Fibroblast of pulmonary artery (primary cell): ENCODE results near the gene ZFAND6.
A peak's percentile ranks its signal among the peaks of the same experiment; 100 is the strongest.

Source experiments
- DNase-seq: peaks from one replicate; pipeline ENCODE4 v3.0.0-alpha.2; 2010; ENCODE audit warnings: low read depth
- H3K4me3 ChIP-seq: replicated peaks from 2 replicates; pipeline ENCODE4 v1.5.1; 2011; ENCODE audit warnings: low read depth, mild to moderate bottlenecking, control low read depth, low read length, moderate library complexity
- CTCF ChIP-seq: IDR thresholded peaks from 2 replicates; pipeline ENCODE4 v1.5.1; 2011; ENCODE audit warnings: mild to moderate bottlenecking, control low read depth, low read length, inconsistent platforms; ENCODE audit errors: missing control alignments

Gene ZFAND6

GRCh38 chr15:80081390-80081789 lies 21.9 kb downstream of the ZFAND6 start:
- TF ChIP-seq CTCF, result no peak
- no peak overlapping the region for H3K4me3 ChIP-seq
- DNase-seq, result no peak

DNA sequence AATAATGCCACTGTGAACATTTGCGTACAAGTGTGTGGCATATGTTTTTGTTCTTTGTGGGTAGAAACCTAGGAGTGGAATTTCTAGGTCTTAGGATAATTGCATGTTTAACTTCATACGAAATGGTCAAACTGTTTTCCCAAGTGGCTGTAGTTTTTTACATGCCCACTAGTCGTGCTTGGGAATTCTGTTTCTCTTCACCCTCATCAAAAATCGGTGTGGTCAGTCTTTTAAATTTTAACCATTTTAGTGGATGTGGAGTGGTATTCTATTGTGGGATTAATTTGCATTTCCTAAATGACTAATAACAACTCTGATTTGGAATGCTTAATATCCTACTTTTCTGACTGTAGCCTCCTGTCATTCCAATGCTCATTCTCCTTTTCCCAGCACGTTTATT lies 27.6 kb downstream of the ZFAND6 start:
- no peak for DNase-seq
- peak; percentile 23 for TF ChIP-seq CTCF
- H3K4me3 ChIP-seq, result no peak overlapping the region

DNA sequence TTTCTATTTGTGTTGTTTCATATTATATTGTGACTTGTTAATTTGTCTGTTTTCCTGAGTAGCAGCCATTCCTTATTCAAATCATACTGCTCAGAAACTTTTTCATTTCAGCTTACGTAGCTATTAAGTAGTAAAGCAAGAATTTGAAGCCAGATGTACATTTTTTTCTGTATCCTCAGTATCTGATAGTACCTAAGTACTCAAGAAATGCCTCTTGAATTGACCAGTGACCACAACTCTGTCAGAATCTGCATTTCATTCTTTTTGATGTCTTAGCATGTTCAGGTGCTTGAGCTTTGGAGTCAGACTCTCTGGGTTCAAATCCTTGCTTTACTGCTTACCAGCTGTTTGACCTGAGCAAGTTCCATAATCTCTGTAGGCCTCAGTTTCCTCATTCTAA lies 30.6 kb downstream of the ZFAND6 start:
- TF ChIP-seq CTCF, result no peak
- H3K4me3 ChIP-seq, result no peak overlapping the region
- DNase-seq, result no peak

GRCh38 chr15:80090879-80091503 lies 31.5 kb downstream of the ZFAND6 start:
- H3K4me3 ChIP-seq, result no peak overlapping the region
- TF ChIP-seq CTCF, result peak; percentile 42
- no peak for DNase-seq

DNA sequence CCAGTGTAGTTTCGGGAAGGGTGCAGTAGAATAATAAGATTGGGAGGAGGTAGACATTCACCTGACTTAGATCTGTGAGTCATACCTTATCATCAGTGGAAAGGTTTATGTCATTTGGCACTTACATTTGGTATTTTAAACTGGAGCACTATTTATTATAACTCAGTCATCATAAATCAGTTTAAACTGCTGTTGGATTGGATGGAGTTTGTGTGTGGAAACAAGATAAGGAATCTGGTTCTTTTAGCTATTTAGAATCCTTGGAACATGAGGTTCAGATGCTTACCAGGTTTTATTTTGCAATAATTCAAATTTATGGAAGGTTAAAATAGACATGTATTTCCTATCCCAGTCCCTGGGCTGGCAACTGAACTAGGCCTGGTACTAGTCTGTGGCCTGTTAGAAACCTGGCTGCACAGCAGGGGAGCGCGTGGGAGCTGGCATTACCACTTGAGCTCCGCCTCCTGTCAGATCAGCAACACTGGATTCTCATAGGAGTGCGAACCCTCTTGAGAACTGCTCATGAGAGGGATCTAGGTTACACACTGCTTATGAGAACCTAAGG lies 34.5 kb downstream of the ZFAND6 start:
- DNase-seq, result peak; percentile 49
- H3K4me3 ChIP-seq, result no peak overlapping the region
- TF ChIP-seq CTCF, result no peak

GRCh38 chr15:80095511-80095910 lies 36.0 kb downstream of the ZFAND6 start:
- no peak for DNase-seq
- TF ChIP-seq CTCF, result no peak
- H3K4me3 ChIP-seq, result no peak overlapping the region

- H3K4me3 ChIP-seq, result no peak overlapping the region
These were observed 36.5 kb downstream of the ZFAND6 start for GRCh38 chr15:80095969-80096368.

More at GRCh38 chr15:80095969-80096368, 36.5 kb downstream of the ZFAND6 start:
- DNase-seq, result no peak
- TF ChIP-seq CTCF, result no peak
